Hematopoietic multipotent progenitor cell treated with erythropoietin and hydrocortisone succinate and interleukin-3 and kit ligand, for 8 days (in vitro differentiated cells): ENCODE results near the gene ESYT3.
"Not testable (repeated sequence)": the region's sequence is repeated elsewhere in the genome, so short reads cannot be mapped to it uniquely, and the experiment has no call there.

Source experiments
- DNase-seq: peaks from one replicate; pipeline ENCODE4 v3.0.0-alpha.2; 2015

The ESYT3 gene

DNA sequence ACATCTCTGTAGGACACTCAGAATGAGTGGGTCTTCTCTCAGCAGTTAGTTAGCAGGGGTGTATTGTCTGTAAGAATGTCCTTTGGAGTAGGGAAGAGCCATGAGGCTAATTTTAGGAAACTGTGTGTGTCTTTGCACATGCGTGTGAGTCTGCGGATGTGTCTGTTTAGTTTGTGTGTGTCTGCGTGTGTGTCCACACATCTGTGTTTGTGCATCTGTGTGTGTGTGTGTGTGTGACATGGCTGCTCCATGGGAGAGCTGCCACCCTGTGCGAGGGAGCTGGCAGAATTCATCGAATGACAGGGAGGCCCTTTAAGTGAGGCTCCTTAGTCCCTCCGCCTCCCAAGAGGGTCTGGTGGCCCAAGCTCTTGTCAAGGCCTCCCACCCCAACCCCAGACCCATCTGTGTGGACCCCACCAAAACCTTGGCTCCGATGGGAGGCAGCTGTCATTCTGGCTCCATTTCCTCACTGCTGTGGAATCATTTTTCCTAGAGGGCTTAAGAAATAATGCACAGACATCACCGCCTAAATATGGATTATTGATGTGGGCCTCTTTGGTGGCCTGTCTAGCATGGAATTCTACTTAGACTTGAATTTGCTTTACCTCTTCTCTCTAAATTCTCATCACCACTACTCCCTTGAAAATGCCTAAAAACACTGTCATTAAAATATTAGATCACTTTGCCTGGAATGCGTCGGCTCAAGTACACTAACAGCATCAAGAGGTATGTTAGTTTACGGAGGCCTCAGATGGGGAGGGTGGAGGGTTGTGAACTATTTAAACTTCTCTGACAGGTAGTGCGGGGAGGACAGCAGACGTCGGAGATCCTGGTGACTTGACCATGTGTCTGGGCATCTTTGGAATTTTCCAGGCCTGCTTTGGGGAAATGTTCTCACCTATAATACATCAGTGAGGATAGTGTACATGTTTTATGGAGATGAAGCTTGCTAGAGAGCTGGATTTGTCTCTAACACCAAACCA is 9.4 kb downstream of the ESYT3 start:
- no peak for DNase-seq

DNA sequence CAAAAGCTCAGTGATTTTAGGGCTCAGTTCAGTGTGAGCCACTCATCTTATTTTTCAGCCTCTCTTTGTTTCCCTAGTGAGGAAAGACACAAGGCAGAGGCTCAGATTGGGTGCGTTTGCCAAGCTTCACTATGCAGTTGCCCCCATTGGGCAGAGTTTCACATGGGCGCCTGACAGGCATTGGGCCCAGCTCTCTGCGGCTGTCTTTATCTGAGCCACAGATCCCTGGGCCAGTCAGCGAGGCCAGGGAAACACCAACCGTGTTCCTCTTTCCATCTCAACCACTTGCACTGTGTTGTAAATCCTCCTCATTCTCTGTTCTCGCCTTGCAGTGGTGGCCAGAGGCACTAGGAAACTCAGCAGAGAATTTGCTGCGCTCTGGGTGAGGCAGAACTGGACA is 10.8 kb downstream of the ESYT3 start:
- no peak for DNase-seq

DNA sequence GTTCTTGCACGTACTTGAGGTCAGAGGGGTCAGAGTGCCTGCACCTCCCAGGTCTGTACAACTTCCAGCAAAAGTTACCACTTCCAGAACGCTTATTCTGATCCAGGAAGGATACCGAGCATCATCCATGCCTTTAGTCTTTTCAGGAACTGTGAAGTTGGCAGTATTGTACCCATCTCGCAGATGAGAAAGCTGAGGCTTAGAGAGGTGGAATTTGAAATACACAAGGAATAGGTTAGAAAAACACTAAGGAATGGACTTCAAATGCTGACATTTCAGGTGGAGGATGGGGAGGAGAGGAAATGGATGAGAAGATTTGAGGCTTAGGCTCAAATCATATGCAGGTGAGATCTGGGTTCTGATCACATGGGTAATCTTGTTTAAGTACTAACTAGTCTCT is 11.2 kb downstream of the ESYT3 start:
- no peak for DNase-seq

- no peak for DNase-seq
These were observed 14.2 kb downstream of the ESYT3 start for GRCh38 chr3:138448631-138449030.

DNA sequence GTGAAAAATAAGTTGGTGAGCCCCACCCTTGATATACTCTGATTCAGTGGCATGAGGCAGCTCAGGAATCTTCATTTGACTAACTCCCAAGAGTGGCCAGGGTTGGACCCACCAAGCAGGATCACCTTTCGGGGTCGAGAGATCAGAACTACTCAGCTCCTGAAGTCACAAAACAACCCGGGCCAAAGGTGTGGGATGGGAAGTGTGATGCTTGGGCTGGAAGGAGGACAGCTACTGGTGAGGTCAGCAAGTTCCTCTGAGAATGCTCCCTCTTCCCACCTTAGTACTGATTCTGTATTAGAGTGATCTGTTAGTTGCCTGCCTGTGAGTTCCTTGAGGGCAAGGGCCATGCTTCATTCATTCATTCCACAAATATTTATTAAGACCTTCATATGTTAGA is 15.1 kb downstream of the ESYT3 start:
- DNase-seq: no peak

DNA sequence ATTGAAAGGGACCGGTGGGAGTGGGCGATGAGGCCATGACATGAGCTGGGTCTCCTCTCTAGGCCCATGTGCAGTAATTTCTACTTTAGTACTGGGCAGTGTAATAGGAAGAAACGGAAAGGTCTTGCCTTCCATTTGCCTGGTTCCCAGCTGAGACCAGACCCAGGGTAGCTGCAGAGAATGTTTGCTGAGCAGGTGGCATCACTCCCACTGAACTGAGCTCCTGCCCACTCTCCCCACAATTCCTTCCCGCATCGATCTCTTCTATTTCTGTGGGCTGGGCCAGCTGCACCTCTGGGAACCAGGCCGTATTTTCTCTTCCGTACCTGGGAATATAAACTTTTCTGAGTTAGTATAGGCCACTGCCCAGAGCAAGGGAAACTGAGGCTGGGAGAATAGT is 15.8 kb downstream of the ESYT3 start:
- DNase-seq: no peak

GRCh38 chr3:138450704-138451424 is 16.4 kb downstream of the ESYT3 start:
- DNase-seq: no peak

GRCh38 chr3:138451595-138452162 is 17.3 kb downstream of the ESYT3 start:
- no peak for DNase-seq

DNA sequence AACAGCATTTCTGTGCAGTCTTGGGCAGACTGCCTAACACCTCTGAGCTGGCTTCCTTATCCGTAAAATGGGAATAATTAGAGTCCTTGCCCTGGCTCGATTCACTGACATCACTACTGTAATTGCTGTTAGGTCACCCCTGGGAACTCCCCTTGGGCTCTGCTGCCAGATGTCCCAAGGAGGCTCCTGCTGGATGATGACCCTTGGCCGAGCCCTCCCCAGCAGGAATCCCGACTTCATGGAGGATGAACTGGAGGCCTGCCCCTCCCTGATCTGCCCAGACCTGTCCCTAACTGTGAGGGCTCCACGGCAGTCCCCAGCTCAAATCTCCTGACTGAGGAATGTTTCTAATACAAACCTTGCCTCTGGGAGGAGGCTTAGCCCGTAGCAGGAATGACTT is 18.0 kb downstream of the ESYT3 start:
- DNase-seq: no peak

GRCh38 chr3:138453940-138454339 is 19.5 kb downstream of the ESYT3 start:
- not testable (repeated sequence) for DNase-seq

DNA sequence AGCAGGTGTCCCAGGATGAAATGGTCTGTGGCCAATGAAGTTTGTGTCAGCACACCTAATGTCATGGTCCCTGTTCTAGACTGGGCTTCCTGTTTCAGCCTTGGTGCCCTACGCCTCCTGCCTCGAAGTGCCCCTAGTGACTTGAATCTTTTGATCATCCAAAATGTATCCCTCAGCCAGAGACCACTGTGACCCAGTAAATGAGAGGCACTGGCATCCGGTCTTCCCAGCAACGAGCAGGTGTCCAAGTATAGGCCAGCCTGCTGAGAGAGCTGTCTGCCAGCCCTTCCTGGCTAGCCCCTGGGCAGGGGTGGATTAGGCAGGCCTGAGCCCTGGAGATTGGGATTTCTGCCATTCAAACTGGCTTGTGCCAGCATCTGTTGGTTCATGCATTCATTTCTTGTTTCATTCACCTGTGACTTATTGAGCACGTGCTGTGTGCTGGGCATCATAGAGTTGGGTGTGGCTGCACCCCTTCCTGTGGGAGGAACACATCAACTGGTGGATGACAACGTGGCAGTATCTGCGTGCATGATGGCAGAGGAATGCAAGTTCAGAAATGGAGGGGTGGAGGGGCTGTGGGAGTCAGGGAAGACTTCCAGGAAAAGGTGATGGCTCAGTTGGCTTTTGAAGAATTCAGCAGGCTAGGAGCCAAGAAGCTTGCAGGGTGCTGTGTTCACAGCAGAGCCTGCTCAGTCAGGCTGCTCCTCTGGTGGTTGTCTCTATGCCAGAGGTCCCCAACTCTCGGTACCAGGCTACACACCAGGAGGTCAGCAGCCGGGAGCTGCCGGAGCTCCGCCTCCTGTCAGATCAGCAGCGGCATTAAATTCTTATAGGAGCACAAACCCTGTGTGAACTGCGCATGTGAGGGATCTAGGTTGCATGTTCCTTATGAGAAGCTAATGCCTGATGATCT is 21.6 kb downstream of the ESYT3 start:
- DNase-seq: no peak

GRCh38 chr3:138456961-138457862 is 22.8 kb downstream of the ESYT3 start:
- DNase-seq: no peak

GRCh38 chr3:138457863-138458735 is 23.7 kb downstream of the ESYT3 start:
- DNase-seq: no peak

DNA sequence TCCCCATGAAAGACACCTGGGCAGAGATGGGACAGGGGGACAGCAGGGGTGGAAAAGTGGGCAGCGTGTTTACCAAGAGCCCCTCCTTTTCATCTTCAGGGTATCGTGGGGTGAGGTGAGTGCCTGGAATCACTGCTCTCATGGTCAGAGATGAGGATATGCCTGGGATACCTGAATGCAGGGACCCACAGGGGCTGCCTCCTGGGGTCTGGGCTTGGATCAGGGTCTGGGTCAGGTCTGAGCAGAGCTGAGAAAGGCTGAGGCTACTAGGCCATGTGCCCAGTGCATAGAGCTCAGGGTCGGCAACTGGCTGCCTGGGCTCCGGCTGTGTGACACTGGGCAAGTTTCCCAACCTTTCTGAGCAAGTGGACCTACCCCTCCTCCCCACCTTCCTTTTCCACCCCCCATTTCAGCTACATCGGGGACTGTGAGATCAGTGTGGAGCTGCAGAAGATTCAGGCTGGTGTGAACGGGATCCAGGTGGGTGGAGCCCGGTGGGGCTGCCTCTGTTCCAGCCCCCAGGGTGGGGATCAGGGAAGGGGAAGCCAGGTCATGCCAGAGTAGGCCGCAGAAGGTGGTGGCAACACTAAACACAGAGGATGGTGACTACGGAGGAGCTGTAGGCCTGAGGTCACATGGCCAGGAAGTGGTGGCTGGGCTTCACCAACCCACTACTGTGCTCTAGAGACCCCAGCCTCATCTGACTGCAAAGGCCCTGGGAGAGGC is 24.5 kb downstream of the ESYT3 start:
- no peak for DNase-seq

- DNase-seq: no peak
These were observed 25.5 kb downstream of the ESYT3 start for GRCh38 chr3:138459619-138460535.

- no peak for DNase-seq
These were observed 26.3 kb downstream of the ESYT3 start for GRCh38 chr3:138460536-138461205.

DNA sequence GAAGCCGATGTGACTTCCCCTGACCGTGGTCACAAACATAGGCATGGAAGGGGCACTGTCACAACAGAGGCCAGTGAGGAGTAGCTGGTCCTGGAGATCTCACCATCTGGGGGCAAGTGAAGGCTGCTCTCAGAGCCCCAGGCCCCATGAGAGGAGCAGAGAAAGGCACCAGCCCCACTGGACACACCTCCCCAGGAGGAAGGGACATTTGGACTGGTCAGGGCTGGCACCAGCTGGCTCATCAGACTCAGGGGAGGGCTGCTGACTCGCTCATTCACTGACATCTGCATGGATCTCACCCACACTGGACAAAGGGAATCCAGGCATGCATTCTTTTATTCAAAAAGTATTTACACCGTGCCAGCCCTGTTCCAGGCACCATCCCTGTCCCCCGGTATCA is 26.8 kb downstream of the ESYT3 start:
- DNase-seq: no peak

GRCh38 chr3:138461896-138462295 is 27.5 kb downstream of the ESYT3 start:
- no peak for DNase-seq
